ENCODE data around the gene SCGB1D2.

The SCGB1D2 gene

DNA sequence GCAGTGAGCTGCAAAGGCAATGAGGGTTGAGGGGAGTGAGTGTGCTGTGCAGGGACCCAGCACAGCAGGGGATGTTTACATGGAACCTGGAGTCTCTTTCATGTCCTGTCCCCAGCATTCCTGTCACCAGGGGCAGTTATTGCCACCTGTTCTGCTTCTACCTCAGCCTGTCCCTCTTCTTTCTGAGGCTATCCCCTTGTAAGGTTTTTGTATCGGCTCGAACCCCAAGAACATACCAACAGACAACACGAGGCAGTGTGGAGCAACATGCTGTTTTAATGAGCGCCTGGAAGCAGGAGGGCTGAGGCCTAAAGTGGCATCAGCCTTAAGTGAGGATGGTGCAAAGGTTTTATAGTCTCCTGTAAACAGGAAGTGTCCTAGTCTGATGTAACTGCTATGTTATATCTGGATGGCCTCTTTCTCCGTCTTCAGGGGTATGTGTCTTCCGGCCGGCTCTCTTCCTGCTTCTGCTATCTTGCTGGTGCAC lies 31.8 kb downstream of the SCGB1D2 start:
- FAIRE-seq, result no peak
- TF ChIP-seq PAX5 (IDR thresholded peaks at IDR 0.05; ENCODE audit: insufficient read depth, low read length, severe bottlenecking) (no peak), POU2F2 (IDR thresholded peaks at IDR 0.05; ENCODE audit: low read depth, low read length) (no peak), POLR2AphosphoS5 (IDR thresholded peaks at IDR 0.05; ENCODE audit: low read depth, low read length) (no peak)
- DNase-seq (ENCODE audit: insufficient read length, low spot score), result no peak

GRCh38 chr11:62280452-62280851 lies 38.4 kb downstream of the SCGB1D2 start:
- TF ChIP-seq POLR2A (IDR thresholded peaks at IDR 0.05; ENCODE audit: low read depth, low read length) (no peak), POU2F2 (IDR thresholded peaks at IDR 0.05; ENCODE audit: low read depth, low read length) (no peak), TAF1 (IDR thresholded peaks at IDR 0.05; ENCODE audit: low read depth, low read length) (no peak), PAX5 (IDR thresholded peaks at IDR 0.05; ENCODE audit: insufficient read depth, low read length, severe bottlenecking) (no peak), POLR2AphosphoS5 (IDR thresholded peaks at IDR 0.05; ENCODE audit: low read depth, low read length) (no peak)
- no peak for DNase-seq (ENCODE audit: insufficient read length, low spot score)
- no peak for FAIRE-seq

Data from GM12891 (cell line).